Measurements from ENCODE around the gene TNNI3K.

DNA sequence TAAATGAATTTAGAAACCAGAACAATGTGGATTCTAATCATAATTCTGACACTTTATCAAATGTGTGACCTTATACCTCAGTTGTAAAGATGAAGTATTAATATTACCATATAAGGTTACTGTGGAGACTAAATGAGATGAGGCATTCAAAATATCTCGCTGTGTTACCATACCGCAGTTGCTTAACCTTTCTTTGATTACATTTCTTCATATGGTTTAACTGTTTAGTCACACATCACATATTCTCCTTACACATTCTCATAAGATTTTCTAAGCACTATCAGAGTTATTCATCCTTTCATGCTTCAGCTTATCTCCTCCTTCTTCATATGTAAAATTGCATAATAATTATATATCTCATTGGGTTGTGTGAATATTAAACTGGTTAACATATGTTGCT lies 188.3 kb downstream of the TNNI3K start:
- no peak for TF ChIP-seq ELF1 (IDR thresholded peaks at IDR 0.05)
- TF ChIP-seq, protein P1, sequence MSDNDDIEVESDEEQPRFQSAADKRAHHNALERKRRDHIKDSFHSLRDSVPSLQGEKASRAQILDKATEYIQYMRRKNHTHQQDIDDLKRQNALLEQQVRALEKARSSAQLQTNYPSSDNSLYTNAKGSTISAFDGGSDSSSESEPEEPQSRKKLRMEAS (IDR thresholded peaks at IDR 0.05; ENCODE audit: low read depth): no peak
- TF ChIP-seq EP300 (IDR thresholded peaks at IDR 0.05; ENCODE audit: borderline replicate concordance in 1 of 2, low read depth in 1 of 2, low read length in 1 of 2): no peak
- no peak for TF ChIP-seq JUND (IDR thresholded peaks at IDR 0.05)
- TF ChIP-seq, protein P2, sequence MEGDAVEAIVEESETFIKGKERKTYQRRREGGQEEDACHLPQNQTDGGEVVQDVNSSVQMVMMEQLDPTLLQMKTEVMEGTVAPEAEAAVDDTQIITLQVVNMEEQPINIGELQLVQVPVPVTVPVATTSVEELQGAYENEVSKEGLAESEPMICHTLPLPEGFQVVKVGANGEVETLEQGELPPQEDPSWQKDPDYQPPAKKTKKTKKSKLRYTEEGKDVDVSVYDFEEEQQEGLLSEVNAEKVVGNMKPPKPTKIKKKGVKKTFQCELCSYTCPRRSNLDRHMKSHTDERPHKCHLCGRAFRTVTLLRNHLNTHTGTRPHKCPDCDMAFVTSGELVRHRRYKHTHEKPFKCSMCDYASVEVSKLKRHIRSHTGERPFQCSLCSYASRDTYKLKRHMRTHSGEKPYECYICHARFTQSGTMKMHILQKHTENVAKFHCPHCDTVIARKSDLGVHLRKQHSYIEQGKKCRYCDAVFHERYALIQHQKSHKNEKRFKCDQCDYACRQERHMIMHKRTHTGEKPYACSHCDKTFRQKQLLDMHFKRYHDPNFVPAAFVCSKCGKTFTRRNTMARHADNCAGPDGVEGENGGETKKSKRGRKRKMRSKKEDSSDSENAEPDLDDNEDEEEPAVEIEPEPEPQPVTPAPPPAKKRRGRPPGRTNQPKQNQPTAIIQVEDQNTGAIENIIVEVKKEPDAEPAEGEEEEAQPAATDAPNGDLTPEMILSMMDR (IDR thresholded peaks at IDR 0.05): no peak
- no peak for TF ChIP-seq SMC3 (IDR thresholded peaks at IDR 0.05; ENCODE audit: low read depth, low read length)
- no peak for TF ChIP-seq RAD21 (IDR thresholded peaks at IDR 0.05; ENCODE audit: low read length)
- TF ChIP-seq POLR2AphosphoS5 (IDR thresholded peaks at IDR 0.05; ENCODE audit: low read depth, low read length): no peak
- TF ChIP-seq FOXM1 (IDR thresholded peaks at IDR 0.05; ENCODE audit: low read depth): no peak
- no peak for TF ChIP-seq EZH2phosphoT487 (IDR thresholded peaks at IDR 0.05; ENCODE audit: borderline replicate concordance, low read depth)
- no peak for TF ChIP-seq MXI1 (IDR thresholded peaks at IDR 0.05; ENCODE audit: low read depth, low read length)

Data from SK-N-SH (cell line).